ENCODE results near the gene SLC35F1. TPM values are rescaled to one million over a fixed set of nuclear protein-coding genes. Genes with fewer than 3 reads are reported as not detected.

The SLC35F1 gene
- total RNA-seq, 1 donor from 2014 or later = 0.23 TPM

DNA sequence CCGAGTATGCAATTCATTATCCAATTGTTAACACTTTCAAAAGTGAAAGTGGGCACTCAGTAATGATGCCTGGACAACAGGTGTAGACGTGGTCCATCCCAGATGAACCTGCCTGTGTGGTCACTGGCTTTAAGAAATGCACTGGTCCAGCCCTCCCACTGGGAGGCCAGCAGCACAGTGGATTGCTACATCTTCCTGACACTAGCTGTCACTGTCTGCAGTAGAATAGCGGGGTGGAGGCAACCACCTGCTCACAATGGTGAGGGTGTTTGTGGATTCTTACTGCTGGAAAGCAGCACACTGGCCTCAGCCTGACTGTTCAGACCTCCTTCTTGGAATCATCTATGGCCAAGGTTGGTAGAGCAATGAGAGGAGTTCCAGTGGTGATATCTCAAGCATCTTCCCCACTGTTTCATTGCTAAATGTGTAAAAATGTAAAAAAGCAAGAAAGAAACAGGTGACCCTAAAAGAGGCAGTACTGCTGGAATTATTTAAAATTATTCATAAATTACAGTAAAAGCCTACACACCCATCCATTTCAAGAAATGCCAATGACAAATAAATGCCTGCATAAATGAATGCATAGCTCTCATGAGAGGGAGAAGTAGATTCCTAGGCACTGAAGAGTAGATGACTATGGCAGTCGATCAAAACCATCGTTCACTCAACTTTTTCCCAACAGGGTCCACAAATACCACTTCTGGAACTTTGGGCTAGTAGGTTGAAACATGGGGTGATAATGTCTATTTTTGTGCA, 413.0 kb downstream of the SLC35F1 start:
- no peak for DNase-seq (ENCODE audit: low spot score)
- TF ChIP-seq, protein P1, sequence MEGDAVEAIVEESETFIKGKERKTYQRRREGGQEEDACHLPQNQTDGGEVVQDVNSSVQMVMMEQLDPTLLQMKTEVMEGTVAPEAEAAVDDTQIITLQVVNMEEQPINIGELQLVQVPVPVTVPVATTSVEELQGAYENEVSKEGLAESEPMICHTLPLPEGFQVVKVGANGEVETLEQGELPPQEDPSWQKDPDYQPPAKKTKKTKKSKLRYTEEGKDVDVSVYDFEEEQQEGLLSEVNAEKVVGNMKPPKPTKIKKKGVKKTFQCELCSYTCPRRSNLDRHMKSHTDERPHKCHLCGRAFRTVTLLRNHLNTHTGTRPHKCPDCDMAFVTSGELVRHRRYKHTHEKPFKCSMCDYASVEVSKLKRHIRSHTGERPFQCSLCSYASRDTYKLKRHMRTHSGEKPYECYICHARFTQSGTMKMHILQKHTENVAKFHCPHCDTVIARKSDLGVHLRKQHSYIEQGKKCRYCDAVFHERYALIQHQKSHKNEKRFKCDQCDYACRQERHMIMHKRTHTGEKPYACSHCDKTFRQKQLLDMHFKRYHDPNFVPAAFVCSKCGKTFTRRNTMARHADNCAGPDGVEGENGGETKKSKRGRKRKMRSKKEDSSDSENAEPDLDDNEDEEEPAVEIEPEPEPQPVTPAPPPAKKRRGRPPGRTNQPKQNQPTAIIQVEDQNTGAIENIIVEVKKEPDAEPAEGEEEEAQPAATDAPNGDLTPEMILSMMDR (IDR thresholded peaks at IDR 0.05; ENCODE audit: unreplicated experiment) = no peak
- Mint-ChIP-seq H3K36me3 (ENCODE audit: low read depth, unreplicated experiment) (no peaks in the 10 kb centered on the region), H3K4me3 (ENCODE audit: unreplicated experiment) (no peak overlapping the region), H3K27me3 (ENCODE audit: unreplicated experiment) (no peaks in the 10 kb centered on the region), H3K9me3 (ENCODE audit: unreplicated experiment) (no peaks in the 10 kb centered on the region), H3K4me1 (ENCODE audit: unreplicated experiment) (no peaks in the 10 kb centered on the region), H3K27ac (ENCODE audit: unreplicated experiment) (no peak overlapping the region)

GRCh38 chr6:118320652-118321051, 413.6 kb downstream of the SLC35F1 start:
- Mint-ChIP-seq H3K9me3 (ENCODE audit: unreplicated experiment) (no peaks in the 10 kb centered on the region), H3K27me3 (ENCODE audit: unreplicated experiment) (no peaks in the 10 kb centered on the region), H3K27ac (ENCODE audit: unreplicated experiment) (no peak overlapping the region), H3K36me3 (ENCODE audit: low read depth, unreplicated experiment) (no peaks in the 10 kb centered on the region), H3K4me1 (ENCODE audit: unreplicated experiment) (no peaks in the 10 kb centered on the region), H3K4me3 (ENCODE audit: unreplicated experiment) (no peak overlapping the region)
- TF ChIP-seq, protein P1 (IDR thresholded peaks at IDR 0.05; ENCODE audit: unreplicated experiment) = no peak
- DNase-seq (ENCODE audit: low spot score) = no peak

GRCh38 chr6:118324116-118324515, 417.1 kb downstream of the SLC35F1 start:
- Mint-ChIP-seq H3K4me1 (ENCODE audit: unreplicated experiment) (no peaks in the 10 kb centered on the region), H3K4me3 (ENCODE audit: unreplicated experiment) (no peak overlapping the region), H3K36me3 (ENCODE audit: low read depth, unreplicated experiment) (no peaks in the 10 kb centered on the region), H3K9me3 (ENCODE audit: unreplicated experiment) (no peaks in the 10 kb centered on the region), H3K27ac (ENCODE audit: unreplicated experiment) (no peak overlapping the region), H3K27me3 (ENCODE audit: unreplicated experiment) (no peaks in the 10 kb centered on the region)
- TF ChIP-seq, protein P1 (IDR thresholded peaks at IDR 0.05; ENCODE audit: unreplicated experiment) = no peak
- no peak for DNase-seq (ENCODE audit: low spot score)

DNA sequence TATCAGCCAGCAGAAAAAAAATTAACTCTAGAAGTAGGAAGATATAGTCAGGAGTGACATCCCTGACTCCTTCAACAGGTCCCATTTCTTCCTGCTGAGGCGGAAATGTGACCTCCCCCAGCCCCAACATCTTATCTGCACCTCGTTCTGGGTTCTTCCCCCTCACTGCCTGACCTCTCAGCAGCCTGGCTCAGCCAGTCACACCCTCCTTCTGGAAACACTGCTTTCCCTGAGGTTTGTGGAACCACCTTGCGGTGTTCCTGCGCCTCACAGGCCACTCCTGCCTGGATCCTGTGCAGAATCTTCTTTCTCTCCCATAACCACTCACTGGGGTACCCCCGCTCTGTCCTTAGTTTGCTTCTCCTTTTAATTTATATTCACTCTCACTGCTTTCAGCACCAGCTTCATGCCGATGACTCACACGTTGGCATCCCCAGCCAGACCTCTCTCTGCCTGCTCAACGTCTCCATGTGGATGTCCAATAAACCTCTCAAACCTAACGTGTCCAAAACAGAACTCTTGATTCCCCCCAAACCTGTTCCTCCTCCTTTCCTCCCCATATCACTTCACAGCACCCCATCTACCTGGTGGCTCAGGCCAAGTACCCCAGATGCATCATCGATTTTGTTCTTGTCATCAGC, 418.3 kb downstream of the SLC35F1 start:
- no peak for DNase-seq (ENCODE audit: low spot score)
- Mint-ChIP-seq H3K4me3 (ENCODE audit: unreplicated experiment) (no peak overlapping the region), H3K27ac (ENCODE audit: unreplicated experiment) (no peak overlapping the region), H3K9me3 (ENCODE audit: unreplicated experiment) (no peaks in the 10 kb centered on the region), H3K36me3 (ENCODE audit: low read depth, unreplicated experiment) (no peaks in the 10 kb centered on the region), H3K27me3 (ENCODE audit: unreplicated experiment) (no peaks in the 10 kb centered on the region), H3K4me1 (ENCODE audit: unreplicated experiment) (no peaks in the 10 kb centered on the region)
- TF ChIP-seq, protein P1 (IDR thresholded peaks at IDR 0.05; ENCODE audit: unreplicated experiment) = no peak

GRCh38 chr6:118326712-118327111, 419.6 kb downstream of the SLC35F1 start:
- TF ChIP-seq, protein P1 (IDR thresholded peaks at IDR 0.05; ENCODE audit: unreplicated experiment) = no peak
- Mint-ChIP-seq H3K4me3 (ENCODE audit: unreplicated experiment) (no peak overlapping the region), H3K4me1 (ENCODE audit: unreplicated experiment) (no peaks in the 10 kb centered on the region), H3K9me3 (ENCODE audit: unreplicated experiment) (no peaks in the 10 kb centered on the region), H3K27me3 (ENCODE audit: unreplicated experiment) (no peaks in the 10 kb centered on the region), H3K27ac (ENCODE audit: unreplicated experiment) (no peak overlapping the region), H3K36me3 (ENCODE audit: low read depth, unreplicated experiment) (no peaks in the 10 kb centered on the region)
- no peak for DNase-seq (ENCODE audit: low spot score)
